GM20000 (cell line): ENCODE measurements around the gene SUSD6.

Experiments
- DNase-seq: peaks from one replicate; pipeline ENCODE4 v3.0.0; 2012; ENCODE audit warnings: low spot score
- TF ChIP-seq, protein P1 (sequence below): IDR thresholded peaks from 2 replicates; pipeline ENCODE4 v1.5.1; 2012; ENCODE audit warnings: mild to moderate bottlenecking, control low read depth; ENCODE audit errors: extremely low read depth, missing control alignments

Gene SUSD6

DNA sequence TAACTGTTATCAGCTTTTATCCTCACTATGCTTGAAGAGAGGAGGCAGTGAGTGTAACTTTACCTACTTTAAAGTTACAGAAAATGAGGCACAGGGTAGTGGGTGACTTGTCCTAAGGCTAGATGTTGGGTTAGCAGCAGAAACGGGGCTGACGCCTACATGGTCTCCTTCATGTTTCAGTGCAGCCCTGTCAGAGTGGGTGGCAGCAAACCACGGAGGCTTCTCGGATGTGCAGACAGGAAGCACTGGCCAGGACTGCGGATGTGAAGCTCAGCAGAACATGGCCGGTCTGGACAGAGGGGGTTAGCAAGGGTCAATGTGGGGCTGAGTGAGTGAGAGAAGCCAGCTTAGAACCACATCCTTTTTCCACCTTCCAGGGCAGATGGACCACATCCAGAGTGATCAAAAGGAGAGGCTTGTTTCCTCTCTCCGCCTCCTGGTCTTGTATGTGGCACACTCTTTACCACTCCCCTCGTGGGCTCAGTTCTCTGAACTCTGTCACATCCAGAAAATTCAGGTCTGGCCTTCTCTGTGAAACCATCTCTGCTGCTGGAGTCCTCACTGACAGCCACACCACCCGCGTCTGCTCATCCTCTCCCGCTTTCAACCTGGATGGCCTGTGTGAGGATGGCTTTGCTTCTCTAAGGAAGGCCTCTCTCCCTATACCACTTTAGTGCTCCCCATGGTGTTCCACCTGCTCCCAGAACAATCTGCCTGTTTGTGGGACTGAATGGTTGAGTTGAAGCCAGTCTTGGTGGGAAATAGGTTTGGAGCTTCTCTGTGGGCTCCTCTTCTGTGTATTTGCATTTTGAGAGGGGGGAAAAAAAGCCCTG lies 14.1 kb downstream of the SUSD6 start:
- peak; percentile 69 for DNase-seq
- TF ChIP-seq, protein P1, sequence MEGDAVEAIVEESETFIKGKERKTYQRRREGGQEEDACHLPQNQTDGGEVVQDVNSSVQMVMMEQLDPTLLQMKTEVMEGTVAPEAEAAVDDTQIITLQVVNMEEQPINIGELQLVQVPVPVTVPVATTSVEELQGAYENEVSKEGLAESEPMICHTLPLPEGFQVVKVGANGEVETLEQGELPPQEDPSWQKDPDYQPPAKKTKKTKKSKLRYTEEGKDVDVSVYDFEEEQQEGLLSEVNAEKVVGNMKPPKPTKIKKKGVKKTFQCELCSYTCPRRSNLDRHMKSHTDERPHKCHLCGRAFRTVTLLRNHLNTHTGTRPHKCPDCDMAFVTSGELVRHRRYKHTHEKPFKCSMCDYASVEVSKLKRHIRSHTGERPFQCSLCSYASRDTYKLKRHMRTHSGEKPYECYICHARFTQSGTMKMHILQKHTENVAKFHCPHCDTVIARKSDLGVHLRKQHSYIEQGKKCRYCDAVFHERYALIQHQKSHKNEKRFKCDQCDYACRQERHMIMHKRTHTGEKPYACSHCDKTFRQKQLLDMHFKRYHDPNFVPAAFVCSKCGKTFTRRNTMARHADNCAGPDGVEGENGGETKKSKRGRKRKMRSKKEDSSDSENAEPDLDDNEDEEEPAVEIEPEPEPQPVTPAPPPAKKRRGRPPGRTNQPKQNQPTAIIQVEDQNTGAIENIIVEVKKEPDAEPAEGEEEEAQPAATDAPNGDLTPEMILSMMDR = no peak

DNA sequence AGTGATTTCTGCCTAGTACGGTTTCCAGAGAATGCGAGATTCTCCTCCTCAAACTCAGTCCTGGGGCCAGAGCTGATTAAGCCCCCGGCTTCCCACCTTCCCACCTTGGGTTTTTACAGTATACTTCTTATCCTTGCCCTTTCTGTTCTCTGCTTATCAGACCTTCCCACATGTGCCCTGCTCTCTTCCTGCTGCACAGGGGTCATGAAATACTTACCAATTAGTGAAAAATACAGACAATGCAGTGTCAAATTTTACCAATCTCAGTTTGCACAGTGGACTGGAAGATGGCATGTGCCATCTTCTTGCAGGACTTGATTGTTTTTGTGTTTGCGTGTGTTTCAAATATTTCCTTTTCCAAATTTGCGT lies 14.7 kb downstream of the SUSD6 start:
- no peak for DNase-seq

DNA sequence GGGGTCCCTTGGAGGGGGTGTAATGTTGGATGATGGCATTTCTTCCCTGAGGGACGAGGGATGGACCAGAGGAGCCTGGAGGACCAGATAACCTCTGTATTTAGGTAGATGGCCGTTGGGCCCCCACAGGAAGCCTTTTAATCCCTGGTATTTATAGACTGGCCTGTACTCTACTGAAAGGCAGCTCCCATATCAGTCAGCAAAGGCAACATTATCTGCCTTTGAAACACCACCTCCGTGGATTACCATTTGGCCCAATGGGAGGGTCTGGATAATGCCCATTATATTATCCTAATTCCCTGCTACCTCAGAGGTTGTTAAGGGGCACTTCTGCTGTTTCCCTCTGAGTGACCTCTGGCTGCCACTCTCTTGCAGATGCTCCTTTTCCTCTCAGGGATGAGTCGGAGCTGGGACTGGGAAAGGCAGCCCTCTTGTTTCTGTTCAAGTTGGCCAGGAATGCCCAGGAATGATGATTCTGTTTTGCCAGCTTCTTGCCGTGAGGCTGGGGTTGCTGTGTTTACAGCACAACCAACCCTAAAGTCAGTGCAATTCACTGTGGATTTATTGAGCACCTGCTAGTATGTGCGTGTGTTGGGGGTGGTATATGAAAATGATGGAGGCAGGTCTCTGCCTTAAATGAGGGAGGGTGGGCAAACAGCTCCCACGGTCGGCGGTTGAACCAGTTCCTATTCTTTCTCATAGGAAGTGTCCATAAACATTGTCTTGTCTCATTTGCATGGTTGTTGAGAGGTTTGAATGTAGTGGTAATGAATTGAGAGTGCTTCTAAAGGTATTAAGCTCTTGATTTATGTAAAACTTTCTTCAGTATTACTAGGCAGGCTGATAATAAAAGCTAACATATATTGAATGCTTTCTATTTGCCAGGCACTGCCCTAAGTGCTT lies 18.1 kb downstream of the SUSD6 start:
- peak; percentile 47 for DNase-seq
- TF ChIP-seq, protein P1 = no peak

More for the DNA sequence above, 14.7 kb downstream of the SUSD6 start:
- TF ChIP-seq, protein P1 = no peak

DNA sequence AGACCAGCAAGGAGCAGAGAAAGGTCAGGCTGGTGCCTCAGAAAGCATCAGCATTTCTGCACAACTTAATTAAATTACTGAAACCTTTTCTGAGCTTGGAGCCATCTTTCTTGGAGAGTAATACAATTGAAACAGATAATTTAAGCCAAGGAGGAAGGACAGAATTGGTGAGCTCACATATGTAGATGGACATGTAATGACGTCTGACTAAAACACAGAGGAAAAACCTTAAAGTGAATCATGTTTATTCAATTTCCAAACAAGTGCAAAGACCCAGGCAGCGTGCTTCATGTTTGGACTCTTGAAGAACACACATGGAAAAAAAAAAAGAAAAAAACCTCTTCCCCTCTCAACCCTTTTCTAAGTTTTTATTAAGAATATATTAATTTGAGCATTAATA lies 19.0 kb downstream of the SUSD6 start:
- TF ChIP-seq, protein P1 = no peak
- no peak for DNase-seq

DNA sequence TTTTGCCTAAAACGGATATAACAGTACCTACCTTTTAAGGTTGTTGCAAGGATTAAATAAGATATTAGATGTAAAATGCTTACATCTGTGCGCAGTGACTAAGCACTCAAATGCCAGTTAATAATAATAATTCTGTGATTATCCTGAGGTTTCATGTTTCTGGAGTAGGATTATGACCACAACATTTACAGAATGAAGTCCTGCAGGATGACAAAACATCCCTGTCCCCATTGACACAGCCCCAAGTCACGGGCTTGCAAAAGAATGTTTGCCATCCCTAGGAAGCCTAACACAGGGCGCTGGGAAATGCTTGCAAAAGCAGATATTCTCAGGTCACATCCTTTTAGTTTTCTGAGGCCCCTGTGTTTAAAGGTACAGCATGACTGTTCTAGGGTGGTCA lies 20.1 kb downstream of the SUSD6 start:
- DNase-seq = no peak
- TF ChIP-seq, protein P1 = no peak

DNA sequence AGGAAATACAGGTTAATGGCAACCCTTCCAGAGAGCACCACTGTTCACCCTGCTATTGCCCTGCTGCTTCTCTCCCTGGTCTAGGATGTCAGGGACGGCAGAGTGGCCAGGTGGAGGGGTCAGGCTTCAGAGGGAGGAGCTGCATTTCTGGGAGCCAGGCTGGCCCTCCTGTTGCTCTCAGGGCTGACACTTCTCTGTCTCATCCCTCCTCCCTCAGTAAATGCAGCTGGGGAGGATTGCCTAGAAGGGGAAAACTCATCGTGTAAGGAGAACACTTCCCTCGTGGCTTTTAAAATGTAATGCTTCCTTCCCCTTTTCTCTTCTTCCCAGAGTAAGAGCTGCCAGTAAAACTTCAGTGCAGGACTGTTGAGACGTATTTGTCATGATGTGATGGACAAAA lies 20.8 kb downstream of the SUSD6 start:
- DNase-seq = no peak

More for the DNA sequence above, 20.8 kb downstream of the SUSD6 start:
- TF ChIP-seq, protein P1 = no peak
